Common myeloid progenitor, CD34-positive (primary cell): ENCODE measurements around the gene FNBP1.
"Not testable (repeated sequence)": the region's sequence is repeated elsewhere in the genome, so short reads cannot be mapped to it uniquely, and the experiment has no call there.

Experiments used
- CTCF ChIA-PET: fragments of 350-600 bp; sonication (Branson Sonifier 250); formaldehyde crosslinking; loops from one replicate; lab custom pipeline; 2021; ENCODE audit warnings: antibody characterized with exemption; lab: Charles Lee
- POLR2A ChIA-PET: fragments of 350-600 bp; sonication (Branson Sonifier 250); formaldehyde crosslinking; loops from one replicate; lab custom pipeline; 2021; ENCODE audit warnings: antibody characterized with exemption; lab: Charles Lee
- DNase-seq, 3 donors: peaks; one replicate each; pipeline versions ENCODE4 v3.0.0 to v3.0.0-alpha.2; 2013
- H3K27ac ChIP-seq, 2 experiments: 1 replicate in 1 of 2; 2 replicates in 1 of 2; pipeline ENCODE4 v1.7.0; 2013; ENCODE audit warnings: inconsistent platforms in 2 of 2, low read length in 2 of 2, mild to moderate bottlenecking in 2 of 2, low read depth in 1 of 2, moderate library complexity in 1 of 2; ENCODE audit not compliant: severe bottlenecking in 2 of 2, insufficient read depth in 1 of 2, poor library complexity in 1 of 2
- H3K27me3 ChIP-seq, 5 experiments: replicated peaks in 2 of 5; 1 replicate in 3 of 5; 2 replicates in 2 of 5; pipeline versions ENCODE4 v1.6.1 to v1.7.0; 2013; ENCODE audit warnings: low read length in 4 of 5, mild to moderate bottlenecking in 2 of 5, moderate library complexity in 2 of 5, inconsistent platforms in 1 of 5; ENCODE audit not compliant: insufficient read depth in 5 of 5, control insufficient read depth in 4 of 5
- H3K36me3 ChIP-seq, 4 experiments: 1 replicate in 2 of 4; 2 replicates in 2 of 4; pipeline versions ENCODE4 v1.6.1 to v1.7.0; 2013; ENCODE audit warnings: low read length in 3 of 4, control low read depth in 1 of 4, mild to moderate bottlenecking in 1 of 4; ENCODE audit not compliant: control insufficient read depth in 4 of 4, insufficient read depth in 4 of 4
- H3K4me1 ChIP-seq, 4 experiments: 1 replicate in 3 of 4; 2 replicates in 1 of 4; pipeline versions ENCODE4 v1.6.1 to v1.7.1; 2013; ENCODE audit warnings: low read length in 3 of 4, mild to moderate bottlenecking in 3 of 4, control low read depth in 1 of 4, inconsistent platforms in 1 of 4, moderate library complexity in 1 of 4; ENCODE audit not compliant: control insufficient read depth in 4 of 4, insufficient read depth in 4 of 4; ENCODE audit errors: control extremely low read depth in 1 of 4
- H3K4me3 ChIP-seq, 7 experiments: 1 replicate in 4 of 7; 2 replicates in 3 of 7; pipeline versions ENCODE4 v1.5.1 to v1.7.0; 2013; ENCODE audit warnings: mild to moderate bottlenecking in 7 of 7, low read length in 6 of 7, moderate library complexity in 6 of 7, inconsistent platforms in 2 of 7, low read depth in 2 of 7, control low read depth in 1 of 7; ENCODE audit not compliant: insufficient read depth in 4 of 7, control insufficient read depth in 1 of 7; ENCODE audit errors: extremely low read depth in 1 of 7
- H3K9me3 ChIP-seq, 5 experiments: 1 replicate in 4 of 5; 2 replicates in 1 of 5; pipeline versions ENCODE4 v1.6.1 to v1.7.1; 2013; ENCODE audit warnings: low read length in 4 of 5, mild to moderate bottlenecking in 2 of 5, inconsistent platforms in 1 of 5, low read depth in 1 of 5, moderate library complexity in 1 of 5; ENCODE audit not compliant: control insufficient read depth in 4 of 5, insufficient read depth in 2 of 5; ENCODE audit errors: control extremely low read depth in 1 of 5
- WGBS: methylation state at CpG from one replicate; pipeline ENCODE4 v1.1.5; 2013; ENCODE audit not compliant: insufficient coverage; 5-methylcytosine and 5-hydroxymethylcytosine counted together

Gene FNBP1

DNA sequence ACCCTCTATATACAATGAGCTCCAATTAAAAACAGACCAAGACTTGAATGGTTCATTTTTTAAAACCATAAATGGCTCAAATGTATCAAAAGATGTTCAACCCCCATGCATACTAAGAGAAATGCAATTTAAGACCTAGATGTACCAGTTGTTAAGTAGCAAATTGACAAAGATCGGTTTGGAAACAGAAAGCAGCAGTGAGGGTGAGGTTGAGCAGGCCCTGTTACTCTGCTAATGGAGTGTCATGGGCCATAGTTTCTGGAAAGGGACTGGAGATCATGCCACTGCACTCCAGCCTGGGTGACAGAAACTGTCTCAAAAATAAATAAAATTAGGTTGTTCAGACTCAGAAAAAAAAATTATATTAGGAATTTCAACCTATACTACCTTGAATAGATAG lies 55.0 kb downstream of the FNBP1 start:
- DNase-seq: no peak
- 100% methylated on average over 1 of the region's 1 CpG for WGBS
- Histone ChIP-seq H3K4me3 (no peak overlapping the region), H3K36me3 (peaks cover 11 to 30% (median 22%) of the 10 kb centered on the region in 4 experiments), H3K9me3 (peaks cover 0 to 7% (median 0%) of the 10 kb centered on the region in 5 experiments), H3K27me3 (no peaks in the 10 kb centered on the region), H3K4me1 (peaks cover 5 to 14% (median 12%) of the 10 kb centered on the region in 4 experiments), H3K27ac (no peak overlapping the region)
- CTCF ChIA-PET: no interaction called here
- POLR2A ChIA-PET: interaction anchor here (0.6 kb wide), 1 partner anchor 18 kb away, joined by 3 read pairs; no protein-coding TSS in a partner anchor

DNA sequence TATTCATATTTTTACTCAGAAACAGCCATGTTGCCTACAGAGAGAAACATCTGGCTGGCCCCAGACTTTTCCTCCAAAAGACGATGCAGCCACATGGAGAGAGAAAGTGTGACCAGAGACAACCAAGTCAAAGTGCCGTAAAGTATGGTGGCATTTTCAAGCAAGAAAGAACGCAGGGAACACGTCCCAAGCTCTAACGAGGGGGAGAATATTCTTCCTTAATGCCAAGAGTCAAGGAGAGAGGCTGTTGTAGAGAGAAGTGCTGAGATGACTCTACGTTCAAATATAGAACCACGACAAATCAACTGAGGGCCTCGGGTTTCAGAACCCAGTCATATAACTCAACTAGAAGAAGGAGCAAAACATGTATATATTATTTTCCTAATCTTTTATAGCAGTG lies 55.9 kb downstream of the FNBP1 start:
- WGBS: 70% methylated on average over 5 of the region's 8 CpGs
- peaks cover 11 to 28% (median 20%) of the 10 kb centered on the region in 4 experiments for H3K36me3 ChIP-seq
- no peaks in the 10 kb centered on the region for H3K27me3 ChIP-seq
- ChIA-PET POLR2A (no interaction called here), CTCF (no interaction called here)
- peaks cover 0 to 7% (median 0%) of the 10 kb centered on the region in 5 experiments for H3K9me3 ChIP-seq
- no peak overlapping the region for H3K4me3 ChIP-seq
- no peak for DNase-seq
- H3K4me1 ChIP-seq: peaks cover 5 to 14% (median 12%) of the 10 kb centered on the region in 4 experiments
- H3K27ac ChIP-seq: no peak overlapping the region

- H3K36me3 ChIP-seq: peaks cover 11 to 33% (median 22%) of the 10 kb centered on the region in 4 experiments
- H3K27ac ChIP-seq, H3K4me3 ChIP-seq, POLR2A ChIA-PET, H3K27me3 ChIP-seq, H3K4me1 ChIP-seq, H3K9me3 ChIP-seq, DNase-seq: not testable (repeated sequence)
- CTCF ChIA-PET: interaction anchor here (1.0 kb wide), 1 partner anchor 60 kb away, joined by 3 read pairs; no protein-coding TSS in a partner anchor
- 87% methylated on average over 9 of the region's 9 CpGs for WGBS
These were observed 58.4 kb downstream of the FNBP1 start for GRCh38 chr9:129984589-129984988.

- ChIA-PET POLR2A (no interaction called here), CTCF (interaction anchor here (1.0 kb wide), 1 partner anchor 61 kb away, joined by 3 read pairs; no protein-coding TSS in a partner anchor)
- H3K4me3 ChIP-seq: no peak overlapping the region
- WGBS: 86% methylated on average over 2 of the region's 2 CpGs
- H3K36me3 ChIP-seq: peaks cover 16 to 35% (median 22%) of the 10 kb centered on the region in 4 experiments
- no peak for DNase-seq
- H3K4me1 ChIP-seq: no peaks in the 10 kb centered on the region
- no peak overlapping the region for H3K27ac ChIP-seq
- peaks cover 0 to 7% (median 0%) of the 10 kb centered on the region in 5 experiments for H3K9me3 ChIP-seq
- H3K27me3 ChIP-seq: no peaks in the 10 kb centered on the region
These were observed 59.1 kb downstream of the FNBP1 start for GRCh38 chr9:129983891-129984290.

DNA sequence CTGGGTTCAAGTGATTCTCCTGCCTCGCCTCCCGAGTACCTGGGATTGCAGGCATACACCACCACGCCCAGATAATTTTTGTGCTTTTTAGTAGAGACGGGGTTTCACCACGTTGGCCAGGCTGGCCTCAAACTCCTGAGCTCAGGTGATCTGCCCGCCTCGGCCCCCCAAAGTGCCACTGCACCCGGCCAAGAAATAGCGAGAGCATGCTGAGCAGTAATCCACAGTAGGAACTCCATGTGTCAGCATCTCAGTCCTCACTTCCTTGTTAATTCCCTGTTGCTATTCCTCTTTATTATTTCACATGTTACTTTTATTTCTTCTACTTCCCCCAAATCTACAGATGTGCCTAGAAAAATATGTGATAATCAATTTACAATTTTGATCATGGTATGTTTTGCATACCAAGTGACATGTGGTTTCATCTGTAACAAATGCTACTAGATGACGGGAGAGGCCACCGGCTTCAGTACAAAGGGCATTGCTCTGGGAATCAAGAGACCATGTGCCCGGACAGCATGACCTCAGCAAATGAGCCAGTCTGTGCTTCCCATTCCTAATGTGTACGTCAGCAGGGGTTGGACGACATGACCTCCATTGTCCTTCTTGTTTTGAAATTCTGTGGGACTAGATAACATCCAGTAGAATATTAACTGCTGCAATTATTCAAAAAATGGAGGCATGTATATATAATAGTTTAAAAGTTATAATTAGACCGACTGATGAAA lies 61.6 kb downstream of the FNBP1 start:
- POLR2A ChIA-PET: no interaction called here
- Histone ChIP-seq H3K27ac (no peak overlapping the region), H3K27me3 (no peaks in the 10 kb centered on the region), H3K36me3 (peaks cover 20 to 46% (median 36%) of the 10 kb centered on the region in 4 experiments), H3K9me3 (peaks cover 0 to 7% (median 0%) of the 10 kb centered on the region in 5 experiments), H3K4me3 (no peak overlapping the region), H3K4me1 (no peaks in the 10 kb centered on the region)
- no peak for DNase-seq
- WGBS: 93% methylated on average over 12 of the region's 15 CpGs
- CTCF ChIA-PET: no interaction called here

- H3K4me3 ChIP-seq, H3K9me3 ChIP-seq, H3K4me1 ChIP-seq, POLR2A ChIA-PET, H3K27ac ChIP-seq, H3K27me3 ChIP-seq, DNase-seq: not testable (repeated sequence)
- H3K36me3 ChIP-seq: peaks cover 20 to 49% (median 45%) of the 10 kb centered on the region in 4 experiments
- 100% methylated on average over 1 of the region's 9 CpGs for whole genome bisulfite sequencing
- CTCF ChIA-PET: interaction anchor here (1.7 kb wide), 1 partner anchor 11 kb away, joined by 3 read pairs; no protein-coding TSS in a partner anchor
These were observed 62.8 kb downstream of the FNBP1 start for GRCh38 chr9:129980224-129980623.
